Esophagus squamous epithelium (tissue), 4 donors: ENCODE data around the gene CRYZL1.

ENCODE experiments used
- CTCF ChIP-seq, 6 experiments: fragments of 450-650 bp in 4 of 6; fragments of 200-600 bp in 2 of 6; sonication (generic) in 2 of 6; IDR thresholded peaks; one replicate each; pipeline ENCODE4 v1.5.1; 2016 to 2019; ENCODE audit warnings: antibody characterized with exemption in 6 of 6, mild to moderate bottlenecking in 4 of 6, moderate library complexity in 4 of 6
- POLR2A ChIP-seq, 4 donors: fragments of 450-650 bp; IDR thresholded peaks; one replicate each; pipeline ENCODE4 v1.6.1; 2017; ENCODE audit warnings: antibody characterized with exemption in 4 of 4, mild to moderate bottlenecking in 4 of 4, moderate library complexity in 3 of 4

- TF ChIP-seq CTCF (IDR thresholded peaks at IDR 0.05) = no peak
- TF ChIP-seq POLR2A (IDR thresholded peaks at IDR 0.05) = no peak
These were observed 46.8 kb upstream of the CRYZL1 start for GRCh38 chr21:33688353-33688752.
